ENCODE results near the gene GRIPAP1.

GRIPAP1 gene

DNA sequence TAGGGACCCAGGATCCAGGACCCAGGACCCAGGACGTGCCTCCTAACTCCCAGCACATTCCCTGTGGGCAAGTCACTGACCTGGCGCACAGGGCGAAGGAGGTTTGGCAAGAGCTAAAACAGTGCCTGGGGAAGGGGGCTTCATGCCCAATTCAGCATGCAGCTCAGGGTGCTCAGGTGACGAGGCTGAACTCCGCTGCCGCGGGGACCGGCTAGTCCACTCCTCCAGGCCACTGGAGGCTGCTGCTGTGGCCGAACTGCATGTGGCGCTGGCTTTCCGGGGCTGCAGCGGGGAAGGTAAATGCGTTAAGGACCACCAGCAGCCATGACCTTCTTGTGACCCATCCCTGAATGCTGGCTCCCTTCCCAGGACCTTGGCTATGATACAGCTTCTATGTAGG, 78.3 kb downstream of the GRIPAP1 start:
- DNase-seq (ENCODE audit: low read depth): no peak

All from HS-27A (cell line).